HG02970 (cell line): ENCODE results near the gene DTX2.
"Not testable (repeated sequence)": the region's sequence is repeated elsewhere in the genome, so short reads cannot be mapped to it uniquely, and the experiment has no call there.

Source experiments
- ATAC-seq: cut with Tn5 transposase; IDR thresholded peaks from one replicate; pipeline ENCODE4 v1.9.1; 2021; ENCODE audit warnings: mild to moderate bottlenecking, moderate library complexity, moderate number of reproducible peaks; ENCODE audit not compliant: unreplicated experiment, low FRiP score

DTX2 gene

GRCh38 chr7:76485822-76486610, 24.5 kb downstream of the DTX2 start:
- not testable (repeated sequence) for ATAC-seq

GRCh38 chr7:76486618-76487017, 25.1 kb downstream of the DTX2 start:
- ATAC-seq: peak; percentile 81

GRCh38 chr7:76487969-76488368, 26.5 kb downstream of the DTX2 start:
- not testable (repeated sequence) for ATAC-seq

GRCh38 chr7:76492139-76492538, 30.6 kb downstream of the DTX2 start:
- not testable (repeated sequence) for ATAC-seq

- not testable (repeated sequence) for ATAC-seq
Observed at GRCh38 chr7:76495717-76496116, 34.2 kb downstream of the DTX2 start.

GRCh38 chr7:76497918-76498582, 36.5 kb downstream of the DTX2 start:
- not testable (repeated sequence) for ATAC-seq

GRCh38 chr7:76498583-76499200, 37.2 kb downstream of the DTX2 start:
- not testable (repeated sequence) for ATAC-seq

GRCh38 chr7:76499201-76499923, 37.9 kb downstream of the DTX2 start:
- ATAC-seq: not testable (repeated sequence)

- ATAC-seq: not testable (repeated sequence)
Observed at GRCh38 chr7:76499924-76500241, 38.4 kb downstream of the DTX2 start.

GRCh38 chr7:76502224-76502623, 40.7 kb downstream of the DTX2 start:
- ATAC-seq: not testable (repeated sequence)

- not testable (repeated sequence) for ATAC-seq
Observed at GRCh38 chr7:76502836-76503235, 41.3 kb downstream of the DTX2 start.

GRCh38 chr7:76503244-76503643, 41.7 kb downstream of the DTX2 start:
- not testable (repeated sequence) for ATAC-seq

- not testable (repeated sequence) for ATAC-seq
Observed at GRCh38 chr7:76504351-76505167, 43.0 kb downstream of the DTX2 start.

- no peak for ATAC-seq
Observed at GRCh38 chr7:76505168-76506080, 43.9 kb downstream of the DTX2 start.

GRCh38 chr7:76506081-76506440, 44.6 kb downstream of the DTX2 start:
- ATAC-seq: no peak

- not testable (repeated sequence) for ATAC-seq
Observed at GRCh38 chr7:76506643-76507042, 45.1 kb downstream of the DTX2 start.

GRCh38 chr7:76507723-76508406, 46.4 kb downstream of the DTX2 start:
- ATAC-seq: no peak
